ENCODE results near the gene VSTM2L.
"Not testable (repeated sequence)": the region's sequence is repeated elsewhere in the genome, so short reads cannot be mapped to it uniquely, and the experiment has no call there.

The VSTM2L gene, protein sequence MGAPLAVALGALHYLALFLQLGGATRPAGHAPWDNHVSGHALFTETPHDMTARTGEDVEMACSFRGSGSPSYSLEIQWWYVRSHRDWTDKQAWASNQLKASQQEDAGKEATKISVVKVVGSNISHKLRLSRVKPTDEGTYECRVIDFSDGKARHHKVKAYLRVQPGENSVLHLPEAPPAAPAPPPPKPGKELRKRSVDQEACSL

DNA sequence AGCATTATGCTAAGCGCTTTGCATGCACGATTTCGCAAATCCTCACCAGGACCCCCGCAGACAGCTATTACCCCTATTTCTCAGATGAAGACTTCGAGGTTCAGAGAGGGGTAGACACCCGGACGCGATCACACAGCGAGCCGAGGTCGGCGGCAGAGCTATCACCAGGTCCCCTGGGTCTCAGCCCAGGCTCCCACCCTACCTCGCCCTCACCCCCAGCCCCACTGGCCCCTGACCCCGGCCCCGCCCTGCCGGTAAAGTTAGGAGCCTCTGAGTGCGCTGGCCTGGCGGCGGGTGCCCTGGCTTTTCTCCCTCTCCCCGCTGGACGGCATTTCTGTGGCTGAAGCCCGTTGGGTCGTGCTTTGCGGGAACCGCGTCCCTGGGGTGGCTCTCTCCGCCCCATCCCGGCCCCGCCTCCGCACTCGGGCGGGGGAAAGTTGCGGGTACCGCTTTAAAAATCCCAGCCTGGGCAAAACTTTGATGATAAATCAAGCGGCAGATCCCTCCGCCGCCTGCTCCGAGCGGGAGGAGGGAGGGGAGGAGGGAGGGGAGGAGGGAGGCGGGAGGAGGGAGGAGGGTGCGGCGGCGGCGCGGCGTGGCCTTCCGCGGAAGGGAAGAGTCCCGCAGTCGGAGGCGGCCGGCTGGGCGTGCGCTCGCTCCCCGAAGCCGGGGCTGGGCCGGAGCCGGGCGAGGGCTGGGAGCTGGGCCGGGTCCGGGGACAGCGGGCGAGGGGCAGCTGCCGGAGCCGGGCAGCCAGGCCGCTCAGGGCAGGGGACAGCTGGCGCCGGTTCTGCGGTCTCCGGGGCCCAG, at the start of gene VSTM2L:
VSTM2L (plus strand) TSS at position 624 of the 810 bp plus-strand sequence. CDS start 224 bp downstream, outside the sequence.
- peak in 1 of 2 experiments; percentile 24 for DNase-seq

DNA sequence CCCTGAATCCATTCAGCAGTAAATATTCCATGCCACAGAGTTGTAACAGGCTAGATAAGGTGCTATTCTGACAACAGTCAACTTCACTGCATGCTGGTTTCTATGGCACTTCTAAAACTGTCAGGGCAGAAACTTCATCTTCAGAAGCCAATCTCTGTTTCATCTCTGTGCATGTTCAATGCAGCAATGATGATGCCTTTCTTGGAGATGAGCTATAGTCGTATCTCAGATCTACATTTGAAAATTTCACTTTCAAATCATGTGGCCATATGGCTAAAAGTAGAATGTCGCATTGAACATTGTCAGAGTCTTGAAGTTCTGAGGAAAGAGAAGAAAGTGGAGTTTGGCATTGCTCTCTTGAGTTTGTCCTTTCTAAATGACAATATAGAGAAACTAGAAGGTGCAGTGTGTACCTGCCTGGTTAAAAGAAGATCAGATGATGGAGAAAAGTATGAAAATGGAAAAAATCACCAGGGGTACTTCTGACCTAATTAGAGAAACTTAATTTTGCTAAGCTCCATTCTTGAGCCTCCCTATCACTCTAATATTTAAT, 49.0 kb upstream of the VSTM2L start:
- no peak for DNase-seq

DNA sequence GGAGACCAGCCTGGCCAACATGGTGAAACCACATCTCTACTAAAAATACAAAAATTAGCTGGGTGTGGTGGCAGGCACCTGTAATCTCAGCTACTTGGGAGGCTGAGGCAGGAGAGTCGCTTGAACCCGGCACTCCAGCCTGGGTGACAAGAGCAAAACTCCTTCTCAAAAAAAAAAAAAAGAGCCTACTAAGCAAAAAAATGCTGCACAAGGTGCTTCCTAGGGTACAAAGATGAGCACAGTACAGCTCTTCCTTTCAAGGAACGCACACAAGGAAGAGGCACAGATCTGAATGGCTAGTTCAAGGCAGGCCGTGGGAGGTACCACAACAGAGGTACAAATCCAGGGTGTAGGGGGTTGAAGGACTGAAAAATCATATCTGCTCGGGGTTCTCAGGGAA, 46.9 kb upstream of the VSTM2L start:
- DNase-seq, result not testable (repeated sequence)

DNA sequence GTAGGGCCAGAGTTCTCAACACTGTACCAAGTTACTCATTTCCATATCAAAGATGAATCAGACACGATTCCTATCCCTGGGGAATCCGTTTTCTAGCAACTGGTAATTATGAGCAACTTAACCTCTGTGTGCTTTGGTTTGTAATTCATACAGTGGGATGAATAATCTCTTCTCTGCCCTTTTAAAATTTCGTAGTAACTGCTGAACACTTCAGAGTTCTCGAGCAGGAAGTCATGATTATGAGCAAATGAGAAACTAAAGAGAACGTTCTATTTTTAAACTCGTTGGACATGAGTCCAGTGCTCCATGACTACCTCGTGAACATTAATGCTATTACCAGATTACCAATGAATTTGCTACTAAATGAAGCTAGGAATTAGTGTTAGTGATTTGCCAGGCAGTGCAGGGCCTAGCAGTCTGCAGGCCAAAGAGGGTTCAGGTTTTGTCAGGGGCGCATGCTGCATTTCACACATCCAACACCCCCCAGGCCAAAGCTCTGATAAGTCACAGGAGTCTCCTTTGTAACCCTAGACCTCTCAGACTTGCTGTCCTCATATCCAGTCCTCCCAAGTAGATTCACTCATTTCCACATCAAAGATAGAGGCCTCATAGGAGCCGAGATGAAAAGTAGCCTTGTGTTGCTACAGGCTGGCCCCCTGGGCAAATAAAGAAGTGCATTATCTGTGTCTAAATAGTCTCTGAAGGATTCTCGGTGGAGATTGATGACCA, 45.8 kb upstream of the VSTM2L start:
- DNase-seq, result no peak

DNA sequence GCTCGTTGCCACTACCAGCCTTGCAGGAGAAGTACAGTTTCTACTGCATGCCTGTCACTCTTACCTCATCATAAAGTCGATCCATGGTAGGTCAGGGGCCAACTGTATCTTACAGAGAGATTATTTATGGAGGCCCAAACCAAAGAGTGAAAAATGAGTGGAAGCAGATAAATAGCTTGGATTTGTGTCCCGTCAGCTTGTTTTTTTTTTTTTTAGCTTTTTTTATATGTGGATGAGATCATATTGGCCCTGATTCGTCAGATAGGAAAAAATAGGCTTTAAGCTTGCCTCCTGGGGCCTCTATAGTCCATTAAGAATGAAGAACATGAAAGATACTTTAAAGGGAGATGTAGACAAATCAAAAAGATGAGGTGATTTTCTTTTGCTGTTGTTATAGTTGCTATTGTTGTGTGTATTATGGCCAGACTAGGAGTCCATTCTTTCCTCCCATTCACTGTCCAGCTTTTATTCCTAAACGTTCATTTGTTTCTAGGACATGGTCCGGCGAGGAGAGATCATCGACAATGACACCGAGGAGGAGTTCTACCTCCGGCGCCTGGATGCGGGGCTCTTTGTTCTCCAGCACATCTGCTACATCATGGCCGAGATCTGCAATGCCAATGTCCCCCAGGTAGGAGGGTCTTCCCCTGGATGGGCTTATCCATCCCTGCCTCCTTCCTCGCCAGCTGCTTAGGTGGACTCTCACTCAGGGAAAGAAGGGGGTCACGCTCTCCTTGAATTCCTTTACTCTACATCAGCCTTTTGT, 43.3 kb upstream of the VSTM2L start:
- DNase-seq, result no peak

DNA sequence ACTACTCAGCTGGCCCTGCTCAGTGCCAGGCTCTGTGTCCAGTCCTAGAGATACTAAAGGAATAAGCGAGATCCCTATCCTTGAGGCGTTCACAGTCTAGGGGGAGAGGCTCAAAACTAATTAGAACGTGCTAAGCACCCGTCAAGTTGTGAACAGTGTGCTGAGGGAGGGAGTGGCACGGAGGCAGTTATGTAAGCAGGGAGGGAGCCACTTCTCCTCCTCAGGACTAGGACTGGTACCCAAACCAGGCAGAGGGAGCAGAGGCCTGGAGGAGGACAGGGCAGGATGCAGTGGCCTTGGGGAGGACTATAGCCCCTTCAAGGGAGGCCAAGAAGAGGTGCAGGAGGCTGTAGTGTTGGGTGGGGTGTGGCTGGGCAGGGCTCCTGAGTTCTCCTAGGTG, 39.6 kb upstream of the VSTM2L start:
- DNase-seq, result no peak

DNA sequence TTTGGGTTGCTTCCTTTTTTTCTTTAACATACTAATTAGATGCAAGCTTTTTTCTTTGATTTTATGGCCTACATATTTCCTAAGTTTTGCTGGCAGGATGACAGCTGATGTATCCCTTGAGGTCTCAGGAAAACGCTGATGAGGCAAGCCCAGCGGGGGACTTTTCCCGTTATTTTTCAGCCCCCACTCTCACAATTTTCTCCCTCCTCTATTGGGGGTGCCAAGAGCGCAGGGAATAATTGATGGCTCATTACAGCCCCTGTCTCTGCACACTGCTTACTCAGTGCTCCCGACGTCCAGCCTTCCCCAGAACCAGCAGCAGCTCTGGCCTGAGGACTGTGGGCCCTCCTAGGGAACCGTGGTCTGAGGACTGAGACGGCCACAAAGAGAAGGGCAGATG, 38.6 kb upstream of the VSTM2L start:
- no peak for DNase-seq

DNA sequence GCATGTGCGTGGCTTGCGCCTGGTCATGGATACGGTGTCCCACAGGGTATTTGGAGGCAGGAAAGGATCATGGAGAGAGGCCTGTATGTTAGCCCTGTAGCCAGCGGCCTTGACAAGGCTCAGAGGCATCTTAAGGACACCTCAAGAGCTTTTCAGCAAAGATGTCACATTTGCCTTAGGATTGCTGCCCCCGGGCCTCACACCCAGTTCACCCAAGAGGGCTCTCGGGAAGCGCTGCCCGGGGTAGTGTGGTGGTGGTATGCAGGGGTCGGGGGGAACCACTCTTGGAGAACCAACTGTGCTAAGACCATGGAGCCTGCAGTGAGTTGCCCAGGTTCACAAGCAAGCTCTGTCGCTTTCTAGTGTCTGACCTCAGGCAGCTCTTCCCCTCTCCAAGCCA, 36.9 kb upstream of the VSTM2L start:
- DNase-seq, result no peak

DNA sequence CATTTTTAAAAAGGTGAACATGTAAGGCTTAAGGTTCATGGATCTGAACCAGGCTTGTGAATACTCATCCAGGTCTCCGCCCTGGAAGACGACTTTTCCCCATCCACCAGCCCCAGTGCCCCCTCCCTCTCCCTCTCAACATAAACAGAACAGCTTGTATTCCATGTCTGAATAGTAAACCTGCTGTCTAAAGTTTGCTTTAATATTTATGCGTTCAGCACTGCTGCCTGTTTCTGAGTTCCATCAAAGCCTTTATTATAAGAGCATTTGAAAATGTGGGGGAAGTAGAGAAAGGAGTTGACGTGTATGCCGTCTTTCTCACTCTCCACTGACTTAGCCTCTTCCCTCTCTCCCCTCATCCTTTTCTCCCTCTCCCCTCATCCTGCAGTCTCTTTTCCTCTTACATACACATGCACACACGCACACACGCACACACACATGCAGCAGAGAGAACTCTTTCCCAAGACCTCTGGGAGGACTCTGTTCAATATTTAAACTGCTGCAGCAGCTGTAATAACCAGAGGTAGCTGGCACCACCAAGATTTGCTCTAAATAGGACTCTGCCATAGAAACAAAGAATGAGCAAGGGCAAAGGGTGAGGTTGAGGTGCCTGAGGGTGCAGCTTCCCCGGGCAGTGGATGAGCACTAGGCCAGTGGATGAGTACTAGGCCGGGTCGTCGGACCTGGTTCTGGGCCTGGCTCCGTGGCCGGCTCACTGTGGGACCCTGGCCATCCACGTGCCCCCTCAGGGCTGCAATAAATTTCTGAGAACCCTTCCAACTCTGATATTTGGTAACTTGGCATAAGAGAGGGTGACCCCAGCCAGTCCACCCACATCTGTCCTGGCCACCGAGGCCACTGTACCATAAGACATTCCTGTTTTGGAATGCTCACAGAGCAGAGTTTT, 35.4 kb upstream of the VSTM2L start:
- DNase-seq, result no peak

DNA sequence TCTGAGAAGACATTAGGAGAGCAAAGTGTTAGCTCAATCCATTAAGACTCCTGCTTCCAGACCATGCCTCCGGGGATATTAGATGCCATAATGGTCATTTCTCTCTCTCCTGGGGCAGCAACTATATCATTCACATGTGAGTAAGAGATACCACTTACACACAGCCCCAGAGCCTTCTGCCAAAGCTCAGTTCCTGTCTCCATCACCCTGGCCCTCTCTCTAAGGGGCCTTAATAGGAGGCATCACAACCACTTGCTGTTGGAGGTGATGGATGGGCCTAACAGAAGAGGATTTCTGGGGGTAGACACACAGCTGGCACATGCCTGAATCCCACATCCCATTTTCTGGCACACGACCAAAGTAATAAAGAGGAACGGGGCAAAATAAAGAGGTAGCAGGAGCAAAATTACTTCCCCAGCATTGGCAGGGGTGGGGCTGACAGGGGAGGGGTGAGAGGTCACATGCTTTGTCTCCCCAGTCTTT, 34.0 kb upstream of the VSTM2L start:
- no peak for DNase-seq

DNA sequence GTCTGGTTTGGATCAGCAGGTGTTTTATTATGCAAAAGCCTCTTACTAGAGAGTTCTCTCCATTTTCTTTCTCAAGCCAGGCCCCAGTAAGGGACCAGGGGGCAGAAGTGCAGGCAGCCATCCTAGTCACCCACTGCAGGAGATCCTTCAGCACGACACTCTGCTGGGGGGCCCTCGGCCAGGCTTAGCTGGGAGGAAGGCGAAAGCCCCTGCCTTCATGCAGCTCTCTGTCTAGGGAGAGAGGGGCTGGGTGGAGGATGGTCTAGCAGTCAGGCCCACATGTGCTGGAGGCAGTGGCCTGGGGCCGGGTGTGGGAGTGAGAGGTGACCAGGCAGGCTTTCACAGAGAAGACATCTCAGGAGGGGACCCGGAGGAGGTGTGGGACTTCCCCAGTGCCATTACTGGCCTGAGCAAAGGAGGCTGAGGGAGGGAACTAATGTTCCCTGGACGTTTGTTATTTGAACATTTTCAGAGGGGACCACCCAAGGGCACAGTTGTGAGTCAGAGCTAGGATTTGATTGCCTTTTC, 33.5 kb upstream of the VSTM2L start:
- DNase-seq, result no peak

DNA sequence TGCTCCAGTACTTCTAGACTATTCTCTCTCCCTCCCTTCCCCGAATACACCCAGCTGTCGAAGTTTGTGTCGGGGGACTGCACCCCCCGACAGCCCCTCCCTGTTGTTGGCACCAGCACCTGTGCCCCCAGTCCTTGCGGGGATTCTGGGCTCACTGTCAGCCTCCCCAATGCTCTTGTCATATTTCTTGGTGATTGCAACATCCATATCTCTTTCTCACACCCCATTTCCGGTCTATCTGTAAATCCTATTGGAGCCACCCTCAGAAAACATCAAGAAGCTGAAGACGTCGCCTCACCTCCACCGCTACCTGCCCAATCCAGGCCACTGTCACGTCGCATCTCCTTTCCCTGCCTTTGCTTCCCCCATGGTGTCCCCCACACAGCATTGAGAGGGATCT, 32.6 kb upstream of the VSTM2L start:
- no peak for DNase-seq

DNA sequence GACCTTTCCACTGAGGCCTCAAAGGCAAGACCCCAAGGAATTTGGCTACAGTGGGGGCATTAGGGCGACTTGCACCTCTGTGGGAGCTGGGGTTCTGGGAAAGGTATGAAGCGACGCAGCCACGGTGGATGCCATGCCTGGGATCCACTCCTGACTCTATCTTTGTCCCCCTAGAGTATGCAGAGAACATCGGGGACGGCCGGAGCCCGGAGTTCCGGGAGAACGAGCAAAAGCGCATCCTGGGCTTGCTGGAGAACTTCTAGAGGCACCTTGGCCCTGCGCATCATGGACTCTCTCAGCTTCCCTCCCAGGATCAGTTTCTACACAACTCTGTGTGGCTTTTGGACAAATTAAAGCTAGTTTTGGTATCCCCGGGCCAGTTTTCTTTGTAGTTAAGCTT, 31.2 kb upstream of the VSTM2L start:
- no peak for DNase-seq

DNA sequence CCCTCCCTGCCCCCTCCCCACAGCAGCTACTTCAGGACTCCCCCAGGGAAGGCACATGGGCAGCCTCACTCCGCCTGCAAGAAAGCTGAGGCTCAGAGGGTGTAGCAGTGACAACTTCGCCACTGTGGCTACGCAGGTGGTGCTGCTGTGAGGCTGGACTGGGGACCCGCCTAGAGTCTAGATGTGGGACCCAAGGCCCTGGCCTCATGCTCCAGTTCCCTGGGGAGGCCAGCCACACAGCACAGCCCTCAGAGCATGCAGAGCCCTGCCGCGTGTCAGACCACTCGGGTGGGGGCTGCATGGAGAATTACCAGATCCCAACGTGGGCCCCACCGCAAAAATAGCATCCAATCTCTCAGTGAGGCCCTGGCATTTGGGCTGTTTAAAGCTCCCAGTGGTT, 30.8 kb upstream of the VSTM2L start:
- DNase-seq, result no peak

DNA sequence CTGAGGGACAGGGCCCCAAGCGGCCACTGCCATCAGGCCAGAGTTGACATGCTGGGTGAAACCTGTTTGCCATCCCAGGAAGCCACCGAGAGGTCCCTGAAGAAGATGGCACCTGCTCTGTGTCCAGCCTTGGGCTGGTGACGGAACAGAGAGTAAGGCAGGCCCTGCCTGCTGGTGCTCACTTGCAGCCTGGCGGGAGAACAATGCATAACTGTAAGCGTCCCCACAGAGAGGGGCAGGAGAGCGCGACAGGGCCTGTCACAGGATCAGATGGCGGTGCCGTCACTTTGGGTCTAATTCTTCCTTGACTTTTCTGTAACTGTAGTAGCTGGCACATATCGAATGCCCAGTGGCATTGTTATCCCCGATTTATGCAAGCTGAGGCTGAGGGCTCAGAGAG, 29.0 kb upstream of the VSTM2L start:
- no peak for DNase-seq

DNA sequence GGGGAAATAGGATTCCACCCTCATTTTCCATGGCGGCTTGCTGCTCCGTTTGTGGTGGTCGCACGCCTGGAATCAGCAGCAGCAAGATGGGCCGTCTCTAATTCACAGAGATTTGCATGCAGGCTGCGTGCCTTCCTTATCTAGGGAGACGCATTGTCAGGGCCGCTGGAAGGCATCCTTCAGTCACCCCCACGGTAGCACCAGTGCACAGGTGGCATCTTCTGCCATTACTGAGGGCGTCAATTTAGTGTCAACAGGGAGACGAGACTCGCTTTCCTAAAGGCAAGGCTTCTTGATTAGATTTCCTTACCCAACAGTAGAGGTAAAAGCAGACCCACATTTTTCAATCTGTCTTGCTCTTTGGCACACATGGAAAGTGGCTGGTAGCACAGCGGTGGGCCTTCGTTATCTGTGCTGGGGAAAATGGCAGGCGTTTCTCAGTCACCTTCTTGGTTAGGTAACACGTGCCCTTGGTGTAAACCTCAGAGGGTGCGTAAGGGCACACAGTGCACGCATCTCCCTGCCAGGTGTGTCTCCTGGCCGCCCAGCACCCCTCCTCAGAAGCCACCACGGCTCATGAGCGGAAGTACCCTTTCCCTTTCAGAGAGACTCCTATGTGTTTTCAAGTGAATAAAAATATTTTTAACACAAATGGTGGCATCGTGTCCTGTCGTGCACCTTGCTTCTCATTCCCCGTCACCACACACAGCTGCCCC, 27.3 kb upstream of the VSTM2L start:
- DNase-seq, result no peak

DNA sequence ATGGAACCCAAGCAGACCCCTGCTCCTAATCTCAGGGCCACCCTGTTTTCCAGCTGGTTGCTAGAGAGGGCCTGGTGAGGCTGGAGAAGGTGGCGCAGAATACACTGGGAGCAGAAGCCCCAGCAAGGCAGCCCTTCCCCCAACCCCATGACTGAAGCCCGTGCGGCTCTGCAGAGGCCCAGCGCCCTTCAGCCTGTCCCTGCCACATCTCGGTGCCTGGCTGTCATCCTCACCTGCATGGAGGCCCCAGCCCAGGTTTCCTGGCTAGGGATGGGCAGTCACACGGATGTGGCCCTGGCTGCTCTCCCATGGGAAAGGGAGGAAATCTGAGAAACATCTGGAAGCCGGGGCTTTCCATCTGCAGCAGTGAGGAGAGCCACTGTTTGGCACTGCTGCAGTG, 26.1 kb upstream of the VSTM2L start:
- DNase-seq, result no peak

DNA sequence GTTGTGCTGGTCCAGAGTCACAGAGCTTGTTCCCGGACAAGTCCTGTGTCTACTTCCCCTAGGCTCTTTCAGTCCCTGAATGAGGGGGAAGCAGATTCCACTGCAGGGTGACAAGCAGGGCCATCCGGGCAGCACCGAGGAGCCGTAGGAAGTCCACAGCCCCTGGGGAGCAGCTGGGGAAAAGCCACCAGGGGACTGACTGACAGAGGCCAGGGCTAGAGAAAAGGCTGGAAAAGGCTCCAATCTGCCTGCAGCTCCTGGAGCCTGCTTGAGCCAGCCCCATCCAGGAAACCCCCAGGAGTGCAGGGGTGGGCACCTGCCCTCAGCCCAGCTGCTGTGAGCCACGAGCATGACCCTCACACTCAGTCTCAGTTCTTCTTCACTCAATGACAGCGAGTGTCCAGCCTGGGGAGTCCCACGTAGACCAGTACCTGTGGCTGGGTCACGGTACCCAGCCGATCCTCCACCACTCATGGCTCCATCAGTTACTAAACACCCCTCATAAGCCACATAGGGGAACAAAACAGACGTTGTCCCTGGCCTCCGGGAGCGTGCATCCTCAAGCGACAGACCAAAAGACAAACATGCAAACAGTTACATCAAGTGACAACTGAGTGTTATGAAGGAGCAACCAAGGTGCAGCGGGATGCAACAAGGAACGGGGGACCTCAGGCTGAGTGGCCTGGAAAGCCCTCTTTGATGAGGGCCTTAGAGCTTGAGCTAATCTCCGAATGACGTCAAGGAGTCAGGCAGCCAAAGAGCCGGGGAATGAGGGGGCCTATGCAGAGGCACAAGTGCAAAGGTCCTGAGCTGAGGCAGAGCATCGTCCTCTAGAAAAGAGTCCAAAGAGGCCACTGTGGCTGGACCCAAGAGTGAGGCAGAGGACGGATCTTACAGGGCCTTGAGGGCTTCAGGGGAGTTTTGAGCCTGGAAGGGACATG, 24.8 kb upstream of the VSTM2L start:
- DNase-seq, result no peak

DNA sequence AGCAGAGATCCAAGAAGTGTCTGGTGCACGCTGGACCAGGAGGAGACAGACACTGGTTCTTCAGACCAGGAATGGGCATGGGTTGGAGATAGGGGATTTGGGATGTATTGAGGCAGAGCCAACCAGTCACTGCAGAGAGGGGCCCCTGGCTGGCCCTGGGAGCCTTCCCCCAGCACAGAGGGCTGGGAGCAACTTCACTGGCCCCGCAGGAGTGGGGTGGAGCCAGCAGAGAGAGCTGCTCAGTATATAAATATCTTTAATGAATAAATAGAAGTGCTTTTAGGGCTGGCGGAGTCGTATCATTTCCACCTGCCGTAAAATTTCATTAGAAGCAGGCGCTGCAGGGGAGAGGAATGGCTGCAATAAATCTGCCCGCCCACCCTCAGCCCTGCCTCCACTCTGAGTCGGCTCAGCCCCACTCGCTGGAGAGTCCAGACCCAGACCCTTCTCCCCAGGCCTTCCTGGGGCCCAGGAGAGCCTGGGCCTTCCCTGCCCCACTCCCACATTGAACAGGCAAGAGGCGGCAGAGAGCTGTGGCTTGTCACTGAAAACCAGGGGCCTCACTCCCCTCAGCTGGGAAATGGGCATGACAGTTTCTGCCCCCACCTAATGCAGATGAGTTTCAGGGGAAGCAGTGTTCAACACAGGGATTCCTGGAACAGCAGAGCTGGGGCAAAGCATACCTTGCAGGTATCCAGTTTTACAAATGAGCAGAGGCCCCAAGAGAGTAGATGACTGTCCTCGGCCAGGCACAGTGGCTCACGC, 23.9 kb upstream of the VSTM2L start:
- no peak for DNase-seq

All from NCI-H1930 (cell line).